ENCODE data around the gene NINL.

NINL gene

DNA sequence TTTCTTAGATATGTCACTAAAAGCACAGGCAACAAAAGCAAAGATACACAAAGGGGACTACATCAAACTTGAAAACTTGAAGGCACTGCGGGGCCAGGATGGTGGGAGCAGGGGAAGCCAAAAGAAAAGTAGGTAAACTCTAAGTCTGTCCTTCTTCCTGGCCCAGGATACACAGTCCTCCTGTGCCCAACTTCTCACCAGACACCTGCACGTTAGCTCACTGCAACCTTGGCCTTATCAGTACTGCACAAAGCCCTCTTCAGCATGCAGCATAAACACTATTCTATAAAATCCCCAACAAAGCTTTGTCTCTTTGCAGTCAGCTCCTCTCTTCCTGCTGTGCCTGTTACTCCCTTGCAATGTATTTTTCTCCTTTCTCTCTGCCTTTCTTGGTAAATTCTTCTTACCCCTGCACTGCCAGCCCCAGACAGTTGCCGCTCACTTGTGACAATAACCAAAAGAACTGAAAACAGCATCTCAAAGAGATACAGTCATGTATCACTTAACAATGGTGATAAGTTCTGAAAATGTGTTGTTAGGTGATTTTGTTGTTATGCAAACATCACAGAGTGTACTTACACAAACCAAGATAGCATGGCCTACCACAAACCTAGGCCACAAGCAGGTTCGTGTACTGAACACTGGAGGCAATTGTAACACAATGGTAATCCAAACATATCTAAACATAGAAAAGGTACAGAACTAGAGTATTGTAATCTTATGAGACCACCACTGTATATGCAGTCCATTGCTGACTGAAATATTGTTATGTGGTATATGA is 51.2 kb downstream of the NINL start:
- WGBS (ENCODE audit: insufficient coverage), result 86% methylated on average over 1 of the region's 4 CpGs
- POLR2A ChIA-PET, result no interaction called here

GRCh38 chr20:25532971-25533391 is 52.4 kb downstream of the NINL start:
- POLR2A ChIA-PET, result no interaction called here
- peaks cover 0 to 9% (median 0%) of the 10 kb centered on the region in 5 experiments for H3K9me3 ChIP-seq (ENCODE audit: control extremely low read depth in 1 of 5, control insufficient read depth in 4 of 5, insufficient read depth in 2 of 5, low read depth in 1 of 5, low read length in 4 of 5)
- no peak for DNase-seq
- H3K27me3 ChIP-seq (replicated peaks in 2 of 5; ENCODE audit: control insufficient read depth in 4 of 5, insufficient read depth in 5 of 5, low read length in 4 of 5), result peaks cover 0 to 5% (median 4%) of the 10 kb centered on the region in 5 experiments
- CTCF ChIA-PET, result no interaction called here
- H3K4me3 ChIP-seq (ENCODE audit: control insufficient read depth in 1 of 7, extremely low read depth in 1 of 7, insufficient read depth in 4 of 7, low read depth in 2 of 7, low read length in 6 of 7), result no peak overlapping the region
- no peaks in the 10 kb centered on the region for H3K36me3 ChIP-seq (ENCODE audit: control insufficient read depth in 4 of 4, insufficient read depth in 4 of 4, low read length in 3 of 4)
- no peak overlapping the region for H3K27ac ChIP-seq (ENCODE audit: insufficient read depth in 1 of 2, low read depth in 1 of 2, low read length in 2 of 2, poor library complexity in 1 of 2, severe bottlenecking in 2 of 2)
- 87% methylated on average over 7 of the region's 11 CpGs for WGBS (ENCODE audit: insufficient coverage)
- H3K4me1 ChIP-seq (ENCODE audit: control extremely low read depth in 1 of 4, control insufficient read depth in 4 of 4, insufficient read depth in 4 of 4, low read length in 3 of 4), result no peaks in the 10 kb centered on the region

More for the DNA sequence above, 51.2 kb downstream of the NINL start:
- peaks cover 0 to 5% (median 4%) of the 10 kb centered on the region in 5 experiments for H3K27me3 ChIP-seq (replicated peaks in 2 of 5; ENCODE audit: control insufficient read depth in 4 of 5, insufficient read depth in 5 of 5, low read length in 4 of 5)
- CTCF ChIA-PET, result no interaction called here
- no peak overlapping the region for H3K27ac ChIP-seq (ENCODE audit: insufficient read depth in 1 of 2, low read depth in 1 of 2, low read length in 2 of 2, poor library complexity in 1 of 2, severe bottlenecking in 2 of 2)
- peaks cover 0 to 9% (median 0%) of the 10 kb centered on the region in 5 experiments for H3K9me3 ChIP-seq (ENCODE audit: control extremely low read depth in 1 of 5, control insufficient read depth in 4 of 5, insufficient read depth in 2 of 5, low read depth in 1 of 5, low read length in 4 of 5)
- no peaks in the 10 kb centered on the region for H3K36me3 ChIP-seq (ENCODE audit: control insufficient read depth in 4 of 4, insufficient read depth in 4 of 4, low read length in 3 of 4)
- no peak for DNase-seq
- no peaks in the 10 kb centered on the region for H3K4me1 ChIP-seq (ENCODE audit: control extremely low read depth in 1 of 4, control insufficient read depth in 4 of 4, insufficient read depth in 4 of 4, low read length in 3 of 4)
- no peak overlapping the region for H3K4me3 ChIP-seq (ENCODE audit: control insufficient read depth in 1 of 7, extremely low read depth in 1 of 7, insufficient read depth in 4 of 7, low read depth in 2 of 7, low read length in 6 of 7)

DNA sequence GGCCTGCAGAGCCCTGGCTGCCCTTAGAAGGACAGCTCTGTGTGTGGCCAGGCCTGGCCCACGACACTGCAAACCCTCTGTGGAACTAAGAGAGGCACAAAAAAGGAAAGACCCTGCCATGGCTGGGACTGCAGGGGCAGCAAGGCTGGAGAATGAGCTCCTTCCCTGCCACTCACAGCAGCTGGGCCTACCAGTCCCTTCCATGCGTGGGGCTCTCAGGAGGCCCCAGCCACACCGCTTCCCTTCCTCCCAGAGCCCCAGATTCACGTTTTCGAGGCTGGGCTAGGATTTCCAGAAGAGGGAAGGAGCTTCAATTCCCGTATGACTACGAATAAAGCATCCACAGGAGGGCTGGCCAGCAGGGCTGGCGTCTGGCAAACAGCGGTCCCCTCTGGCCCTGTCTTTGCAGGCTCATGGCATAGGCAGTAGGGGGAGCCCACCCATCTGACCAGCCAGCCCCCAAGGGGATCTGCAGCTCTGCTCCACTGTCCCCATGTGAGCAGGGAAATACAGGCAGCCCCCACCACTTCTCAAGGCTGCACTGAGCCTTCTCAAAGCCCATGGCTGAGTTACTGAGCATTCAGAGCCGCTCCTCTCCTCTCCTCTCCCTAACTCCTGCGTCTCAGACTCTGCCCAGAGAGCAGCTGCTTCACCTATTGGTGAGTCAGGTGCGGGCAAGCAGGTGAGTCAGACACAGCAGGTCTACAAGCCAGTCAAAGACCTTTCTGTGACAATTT is 53.1 kb downstream of the NINL start:
- 94% methylated on average over 11 of the region's 12 CpGs for WGBS (ENCODE audit: insufficient coverage)
- CTCF ChIA-PET, result no interaction called here
- Histone ChIP-seq H3K27me3 (replicated peaks in 2 of 5; ENCODE audit: control insufficient read depth in 4 of 5, insufficient read depth in 5 of 5, low read length in 4 of 5) (peaks cover 0 to 5% (median 4%) of the 10 kb centered on the region in 5 experiments), H3K27ac (ENCODE audit: insufficient read depth in 1 of 2, low read depth in 1 of 2, low read length in 2 of 2, poor library complexity in 1 of 2, severe bottlenecking in 2 of 2) (no peak overlapping the region), H3K4me3 (ENCODE audit: control insufficient read depth in 1 of 7, extremely low read depth in 1 of 7, insufficient read depth in 4 of 7, low read depth in 2 of 7, low read length in 6 of 7) (no peak overlapping the region), H3K4me1 (ENCODE audit: control extremely low read depth in 1 of 4, control insufficient read depth in 4 of 4, insufficient read depth in 4 of 4, low read length in 3 of 4) (no peaks in the 10 kb centered on the region), H3K9me3 (ENCODE audit: control extremely low read depth in 1 of 5, control insufficient read depth in 4 of 5, insufficient read depth in 2 of 5, low read depth in 1 of 5, low read length in 4 of 5) (peaks cover 0 to 9% (median 0%) of the 10 kb centered on the region in 5 experiments), H3K36me3 (ENCODE audit: control insufficient read depth in 4 of 4, insufficient read depth in 4 of 4, low read length in 3 of 4) (no peaks in the 10 kb centered on the region)
- POLR2A ChIA-PET, result no interaction called here
- DNase-seq, result no peak

GRCh38 chr20:25529295-25529951 is 55.9 kb downstream of the NINL start:
- peaks cover 0 to 5% (median 4%) of the 10 kb centered on the region in 5 experiments for H3K27me3 ChIP-seq (replicated peaks in 2 of 5; ENCODE audit: control insufficient read depth in 4 of 5, insufficient read depth in 5 of 5, low read length in 4 of 5)
- H3K27ac ChIP-seq (ENCODE audit: insufficient read depth in 1 of 2, low read depth in 1 of 2, low read length in 2 of 2, poor library complexity in 1 of 2, severe bottlenecking in 2 of 2), result no peak overlapping the region
- H3K36me3 ChIP-seq (ENCODE audit: control insufficient read depth in 4 of 4, insufficient read depth in 4 of 4, low read length in 3 of 4), result no peaks in the 10 kb centered on the region
- ChIA-PET CTCF (interaction anchor here (0.6 kb wide), 1 partner anchor 28 kb away, joined by 3 read pairs; no protein-coding TSS in a partner anchor), POLR2A (no interaction called here)
- no peak for DNase-seq
- WGBS (ENCODE audit: insufficient coverage), result 100% methylated on average over 2 of the region's 9 CpGs
- no peak overlapping the region for H3K4me3 ChIP-seq (ENCODE audit: control insufficient read depth in 1 of 7, extremely low read depth in 1 of 7, insufficient read depth in 4 of 7, low read depth in 2 of 7, low read length in 6 of 7)
- peaks cover 0 to 10% (median 0%) of the 10 kb centered on the region in 5 experiments for H3K9me3 ChIP-seq (ENCODE audit: control extremely low read depth in 1 of 5, control insufficient read depth in 4 of 5, insufficient read depth in 2 of 5, low read depth in 1 of 5, low read length in 4 of 5)
- no peaks in the 10 kb centered on the region for H3K4me1 ChIP-seq (ENCODE audit: control extremely low read depth in 1 of 4, control insufficient read depth in 4 of 4, insufficient read depth in 4 of 4, low read length in 3 of 4)

- peaks cover 0 to 11% (median 0%) of the 10 kb centered on the region in 5 experiments for H3K9me3 ChIP-seq (ENCODE audit: control extremely low read depth in 1 of 5, control insufficient read depth in 4 of 5, insufficient read depth in 2 of 5, low read depth in 1 of 5, low read length in 4 of 5)
- H3K36me3 ChIP-seq (ENCODE audit: control insufficient read depth in 4 of 4, insufficient read depth in 4 of 4, low read length in 3 of 4), result no peaks in the 10 kb centered on the region
- H3K27ac ChIP-seq (ENCODE audit: insufficient read depth in 1 of 2, low read depth in 1 of 2, low read length in 2 of 2, poor library complexity in 1 of 2, severe bottlenecking in 2 of 2), result no peak overlapping the region
- DNase-seq, result no peak
- no peaks in the 10 kb centered on the region for H3K4me1 ChIP-seq (ENCODE audit: control extremely low read depth in 1 of 4, control insufficient read depth in 4 of 4, insufficient read depth in 4 of 4, low read length in 3 of 4)
- POLR2A ChIA-PET, result no interaction called here
- CTCF ChIA-PET, result no interaction called here
- 100% methylated on average over 2 of the region's 2 CpGs for WGBS (ENCODE audit: insufficient coverage)
- no peak overlapping the region for H3K4me3 ChIP-seq (ENCODE audit: control insufficient read depth in 1 of 7, extremely low read depth in 1 of 7, insufficient read depth in 4 of 7, low read depth in 2 of 7, low read length in 6 of 7)
- H3K27me3 ChIP-seq (replicated peaks in 2 of 5; ENCODE audit: control insufficient read depth in 4 of 5, insufficient read depth in 5 of 5, low read length in 4 of 5), result peaks cover 0 to 5% (median under 1%) of the 10 kb centered on the region in 5 experiments
These were observed 57.4 kb downstream of the NINL start for GRCh38 chr20:25527949-25528348.

- H3K4me3 ChIP-seq (ENCODE audit: control insufficient read depth in 1 of 7, extremely low read depth in 1 of 7, insufficient read depth in 4 of 7, low read depth in 2 of 7, low read length in 6 of 7), result no peak overlapping the region
- H3K36me3 ChIP-seq (ENCODE audit: control insufficient read depth in 4 of 4, insufficient read depth in 4 of 4, low read length in 3 of 4), result no peaks in the 10 kb centered on the region
- no peaks in the 10 kb centered on the region for H3K27me3 ChIP-seq (replicated peaks in 2 of 5; ENCODE audit: control insufficient read depth in 4 of 5, insufficient read depth in 5 of 5, low read length in 4 of 5)
- no peak overlapping the region for H3K27ac ChIP-seq (ENCODE audit: insufficient read depth in 1 of 2, low read depth in 1 of 2, low read length in 2 of 2, poor library complexity in 1 of 2, severe bottlenecking in 2 of 2)
- CTCF ChIA-PET, result no interaction called here
- 100% methylated on average over 4 of the region's 9 CpGs for WGBS (ENCODE audit: insufficient coverage)
- H3K9me3 ChIP-seq (ENCODE audit: control extremely low read depth in 1 of 5, control insufficient read depth in 4 of 5, insufficient read depth in 2 of 5, low read depth in 1 of 5, low read length in 4 of 5), result peaks cover 0 to 7% (median under 1%) of the 10 kb centered on the region in 5 experiments
- DNase-seq, result no peak
- H3K4me1 ChIP-seq (ENCODE audit: control extremely low read depth in 1 of 4, control insufficient read depth in 4 of 4, insufficient read depth in 4 of 4, low read length in 3 of 4), result no peaks in the 10 kb centered on the region
- POLR2A ChIA-PET, result no interaction called here
These were observed 58.9 kb downstream of the NINL start for GRCh38 chr20:25526446-25526845.
